ENCODE measurements around the gene SYNRG.

Gene SYNRG

GRCh38 chr17:37592291-37592690 is 16.9 kb downstream of the SYNRG start:
- no peak overlapping the region for H3K4me3 ChIP-seq (ENCODE audit: low read length)
- H3K4me2 ChIP-seq (ENCODE audit: low read length): no peak overlapping the region
- no peaks in the 10 kb centered on the region for H3K27me3 ChIP-seq (ENCODE audit: control insufficient read depth, insufficient read depth, low read length)
- H3K9ac ChIP-seq (ENCODE audit: low read depth, low read length): no peak overlapping the region
- H3K36me3 ChIP-seq (ENCODE audit: insufficient read depth, low read length): peaks cover 21% of the 10 kb centered on the region
- H3K4me1 ChIP-seq (ENCODE audit: control insufficient read depth, insufficient read depth, low read length): no peaks in the 10 kb centered on the region
- no peaks in the 10 kb centered on the region for H3K9me3 ChIP-seq (replicated peaks; ENCODE audit: low read length)

- H3K9me3 ChIP-seq (replicated peaks; ENCODE audit: low read length): no peaks in the 10 kb centered on the region
- no peaks in the 10 kb centered on the region for H3K4me1 ChIP-seq (ENCODE audit: control insufficient read depth, insufficient read depth, low read length)
- H3K36me3 ChIP-seq (ENCODE audit: insufficient read depth, low read length): peaks cover 41% of the 10 kb centered on the region
- H3K27me3 ChIP-seq (ENCODE audit: control insufficient read depth, insufficient read depth, low read length): no peaks in the 10 kb centered on the region
- H3K4me2 ChIP-seq (ENCODE audit: low read length): no peak overlapping the region
- no peak overlapping the region for H3K9ac ChIP-seq (ENCODE audit: low read depth, low read length)
- H3K4me3 ChIP-seq (ENCODE audit: low read length): no peak overlapping the region
Observed at GRCh38 chr17:37585066-37585465, 24.2 kb downstream of the SYNRG start.

GRCh38 chr17:37576281-37576680 is 32.9 kb downstream of the SYNRG start:
- Histone ChIP-seq H3K36me3 (ENCODE audit: insufficient read depth, low read length) (peaks cover 43% of the 10 kb centered on the region), H3K9me3 (replicated peaks; ENCODE audit: low read length) (no peaks in the 10 kb centered on the region), H3K4me1 (ENCODE audit: control insufficient read depth, insufficient read depth, low read length) (no peaks in the 10 kb centered on the region), H3K9ac (ENCODE audit: low read depth, low read length) (no peak overlapping the region), H3K27me3 (ENCODE audit: control insufficient read depth, insufficient read depth, low read length) (no peaks in the 10 kb centered on the region), H3K4me2 (ENCODE audit: low read length) (no peak overlapping the region), H3K4me3 (ENCODE audit: low read length) (no peak overlapping the region)

GRCh38 chr17:37574427-37574826 is 34.8 kb downstream of the SYNRG start:
- no peak overlapping the region for H3K4me3 ChIP-seq (ENCODE audit: low read length)
- H3K36me3 ChIP-seq (ENCODE audit: insufficient read depth, low read length): peaks cover 47% of the 10 kb centered on the region
- no peaks in the 10 kb centered on the region for H3K27me3 ChIP-seq (ENCODE audit: control insufficient read depth, insufficient read depth, low read length)
- no peak overlapping the region for H3K4me2 ChIP-seq (ENCODE audit: low read length)
- H3K4me1 ChIP-seq (ENCODE audit: control insufficient read depth, insufficient read depth, low read length): no peaks in the 10 kb centered on the region
- no peak overlapping the region for H3K9ac ChIP-seq (ENCODE audit: low read depth, low read length)
- no peaks in the 10 kb centered on the region for H3K9me3 ChIP-seq (replicated peaks; ENCODE audit: low read length)

- peaks cover 54% of the 10 kb centered on the region for H3K36me3 ChIP-seq (ENCODE audit: insufficient read depth, low read length)
- no peak overlapping the region for H3K4me2 ChIP-seq (ENCODE audit: low read length)
- H3K4me3 ChIP-seq (ENCODE audit: low read length): no peak overlapping the region
- no peaks in the 10 kb centered on the region for H3K9me3 ChIP-seq (replicated peaks; ENCODE audit: low read length)
- H3K9ac ChIP-seq (ENCODE audit: low read depth, low read length): no peak overlapping the region
- no peaks in the 10 kb centered on the region for H3K4me1 ChIP-seq (ENCODE audit: control insufficient read depth, insufficient read depth, low read length)
- no peaks in the 10 kb centered on the region for H3K27me3 ChIP-seq (ENCODE audit: control insufficient read depth, insufficient read depth, low read length)
Observed at GRCh38 chr17:37571674-37572073, 37.5 kb downstream of the SYNRG start.

- H3K9ac ChIP-seq (ENCODE audit: low read depth, low read length): no peak overlapping the region
- H3K4me2 ChIP-seq (ENCODE audit: low read length): no peak overlapping the region
- no peaks in the 10 kb centered on the region for H3K27me3 ChIP-seq (ENCODE audit: control insufficient read depth, insufficient read depth, low read length)
- no peaks in the 10 kb centered on the region for H3K4me1 ChIP-seq (ENCODE audit: control insufficient read depth, insufficient read depth, low read length)
- H3K9me3 ChIP-seq (replicated peaks; ENCODE audit: low read length): no peaks in the 10 kb centered on the region
- peaks cover 55% of the 10 kb centered on the region for H3K36me3 ChIP-seq (ENCODE audit: insufficient read depth, low read length)
- H3K4me3 ChIP-seq (ENCODE audit: low read length): no peak overlapping the region
Observed at GRCh38 chr17:37570527-37571093, 38.6 kb downstream of the SYNRG start.

GRCh38 chr17:37568350-37569053 is 40.7 kb downstream of the SYNRG start:
- Histone ChIP-seq H3K36me3 (ENCODE audit: insufficient read depth, low read length) (peaks cover 47% of the 10 kb centered on the region), H3K4me1 (ENCODE audit: control insufficient read depth, insufficient read depth, low read length) (no peaks in the 10 kb centered on the region), H3K27me3 (ENCODE audit: control insufficient read depth, insufficient read depth, low read length) (no peaks in the 10 kb centered on the region), H3K4me2 (ENCODE audit: low read length) (no peak overlapping the region), H3K9me3 (replicated peaks; ENCODE audit: low read length) (no peaks in the 10 kb centered on the region), H3K9ac (ENCODE audit: low read depth, low read length) (no peak overlapping the region), H3K4me3 (ENCODE audit: low read length) (no peak overlapping the region)

GRCh38 chr17:37567538-37567937 is 41.7 kb downstream of the SYNRG start:
- Histone ChIP-seq H3K9me3 (replicated peaks; ENCODE audit: low read length) (no peaks in the 10 kb centered on the region), H3K36me3 (ENCODE audit: insufficient read depth, low read length) (peaks cover 44% of the 10 kb centered on the region), H3K4me2 (ENCODE audit: low read length) (no peak overlapping the region), H3K9ac (ENCODE audit: low read depth, low read length) (no peak overlapping the region), H3K4me3 (ENCODE audit: low read length) (no peak overlapping the region), H3K27me3 (ENCODE audit: control insufficient read depth, insufficient read depth, low read length) (no peaks in the 10 kb centered on the region), H3K4me1 (ENCODE audit: control insufficient read depth, insufficient read depth, low read length) (no peaks in the 10 kb centered on the region)

GRCh38 chr17:37567137-37567536 is 42.1 kb downstream of the SYNRG start:
- H3K4me3 ChIP-seq (ENCODE audit: low read length): no peak overlapping the region
- no peaks in the 10 kb centered on the region for H3K4me1 ChIP-seq (ENCODE audit: control insufficient read depth, insufficient read depth, low read length)
- no peak overlapping the region for H3K4me2 ChIP-seq (ENCODE audit: low read length)
- H3K27me3 ChIP-seq (ENCODE audit: control insufficient read depth, insufficient read depth, low read length): no peaks in the 10 kb centered on the region
- H3K9ac ChIP-seq (ENCODE audit: low read depth, low read length): no peak overlapping the region
- H3K9me3 ChIP-seq (replicated peaks; ENCODE audit: low read length): no peaks in the 10 kb centered on the region
- peaks cover 43% of the 10 kb centered on the region for H3K36me3 ChIP-seq (ENCODE audit: insufficient read depth, low read length)

GRCh38 chr17:37564252-37564651 is 45.0 kb downstream of the SYNRG start:
- H3K4me3 ChIP-seq (ENCODE audit: low read length): no peak overlapping the region
- H3K4me1 ChIP-seq (ENCODE audit: control insufficient read depth, insufficient read depth, low read length): no peaks in the 10 kb centered on the region
- H3K27me3 ChIP-seq (ENCODE audit: control insufficient read depth, insufficient read depth, low read length): no peaks in the 10 kb centered on the region
- H3K36me3 ChIP-seq (ENCODE audit: insufficient read depth, low read length): peaks cover 37% of the 10 kb centered on the region
- H3K9ac ChIP-seq (ENCODE audit: low read depth, low read length): no peak overlapping the region
- H3K9me3 ChIP-seq (replicated peaks; ENCODE audit: low read length): no peaks in the 10 kb centered on the region
- H3K4me2 ChIP-seq (ENCODE audit: low read length): no peak overlapping the region

- Histone ChIP-seq H3K9me3 (replicated peaks; ENCODE audit: low read length) (no peaks in the 10 kb centered on the region), H3K36me3 (ENCODE audit: insufficient read depth, low read length) (peaks cover 26% of the 10 kb centered on the region), H3K27me3 (ENCODE audit: control insufficient read depth, insufficient read depth, low read length) (no peaks in the 10 kb centered on the region), H3K4me1 (ENCODE audit: control insufficient read depth, insufficient read depth, low read length) (no peaks in the 10 kb centered on the region), H3K4me2 (ENCODE audit: low read length) (no peak overlapping the region), H3K4me3 (ENCODE audit: low read length) (no peak overlapping the region), H3K9ac (ENCODE audit: low read depth, low read length) (no peak overlapping the region)
Observed at GRCh38 chr17:37562016-37562745, 47.0 kb downstream of the SYNRG start.

Data from skeletal muscle satellite cell (primary cell).